ENCODE measurements around the gene SCUBE1.

DNA sequence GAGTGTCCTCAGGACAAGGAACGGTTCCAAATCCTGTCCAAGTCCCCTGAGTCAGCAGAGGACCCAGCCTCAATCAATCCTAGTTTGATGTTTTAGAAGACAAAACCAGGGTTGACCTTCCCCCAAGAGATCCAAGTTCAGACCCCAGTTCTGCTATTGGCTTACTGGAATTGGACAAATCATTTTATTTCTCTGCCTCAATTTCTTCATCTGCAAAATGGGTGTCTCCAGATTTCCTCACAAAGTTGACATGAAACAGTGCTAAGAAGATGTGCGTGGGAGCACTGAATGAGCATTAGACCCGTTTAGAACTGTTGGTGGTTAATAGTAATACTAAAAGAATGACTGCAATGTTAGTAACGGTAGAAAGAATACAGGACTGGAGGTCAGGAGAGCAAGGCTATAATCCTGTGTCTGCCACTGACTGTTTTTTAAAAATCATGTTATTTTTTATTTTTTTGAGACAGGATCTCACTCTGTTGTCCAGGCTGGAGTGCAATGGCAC lies 32.8 kb upstream of the SCUBE1 start:
- TF ChIP-seq CTCF (IDR thresholded peaks at IDR 0.05; ENCODE audit: low read length) (no peak), EZH2 (IDR thresholded peaks at IDR 0.05; ENCODE audit: borderline replicate concordance, low read length) (no peak)

All from OCI-LY1 (cell line).